ENCODE data around the gene DRC1.

Gene DRC1

GRCh38 chr2:26486789-26487188, 85.1 kb downstream of the DRC1 start:
- TF ChIP-seq MAX (IDR thresholded peaks at IDR 0.05) = no peak
- no peak for TF ChIP-seq TCF12 (IDR thresholded peaks at IDR 0.05; ENCODE audit: low read depth)
- no peak for TF ChIP-seq REST (IDR thresholded peaks at IDR 0.05; ENCODE audit: low read depth)
- no peak for TF ChIP-seq CREB1 (IDR thresholded peaks at IDR 0.05; ENCODE audit: low read depth)
- TF ChIP-seq EGR1 (IDR thresholded peaks at IDR 0.05) = no peak
- TF ChIP-seq EP300 (IDR thresholded peaks at IDR 0.05; ENCODE audit: borderline replicate concordance) = no peak
- no peak for TF ChIP-seq USF1 (IDR thresholded peaks at IDR 0.05)
- no peak for TF ChIP-seq TAF1 (IDR thresholded peaks at IDR 0.05; ENCODE audit: low read depth)
- no peak for TF ChIP-seq TEAD4 (IDR thresholded peaks at IDR 0.05)
- TF ChIP-seq YY1 (IDR thresholded peaks at IDR 0.05; ENCODE audit: low read depth) = no peak
- no peak for TF ChIP-seq FOXM1 (IDR thresholded peaks at IDR 0.05; ENCODE audit: borderline replicate concordance, low read depth)
- TF ChIP-seq NFIC (IDR thresholded peaks at IDR 0.05) = no peak
- no peak for TF ChIP-seq ZBTB7A (IDR thresholded peaks at IDR 0.05; ENCODE audit: low read depth)
- TF ChIP-seq RAD21 (IDR thresholded peaks at IDR 0.05; ENCODE audit: low read depth) = no peak
- TF ChIP-seq CEBPB (IDR thresholded peaks at IDR 0.05) = no peak

GRCh38 chr2:26487192-26487591, 85.5 kb downstream of the DRC1 start:
- no peak for TF ChIP-seq CREB1 (IDR thresholded peaks at IDR 0.05; ENCODE audit: low read depth)
- TF ChIP-seq REST (IDR thresholded peaks at IDR 0.05; ENCODE audit: low read depth) = no peak
- no peak for TF ChIP-seq NFIC (IDR thresholded peaks at IDR 0.05)
- no peak for TF ChIP-seq ZBTB7A (IDR thresholded peaks at IDR 0.05; ENCODE audit: low read depth)
- no peak for TF ChIP-seq RAD21 (IDR thresholded peaks at IDR 0.05; ENCODE audit: low read depth)
- TF ChIP-seq EP300 (IDR thresholded peaks at IDR 0.05; ENCODE audit: borderline replicate concordance) = no peak
- TF ChIP-seq YY1 (IDR thresholded peaks at IDR 0.05; ENCODE audit: low read depth) = no peak
- no peak for TF ChIP-seq TEAD4 (IDR thresholded peaks at IDR 0.05)
- no peak for TF ChIP-seq USF1 (IDR thresholded peaks at IDR 0.05)
- TF ChIP-seq EGR1 (IDR thresholded peaks at IDR 0.05) = no peak
- no peak for TF ChIP-seq MAX (IDR thresholded peaks at IDR 0.05)
- no peak for TF ChIP-seq CEBPB (IDR thresholded peaks at IDR 0.05)
- no peak for TF ChIP-seq TCF12 (IDR thresholded peaks at IDR 0.05; ENCODE audit: low read depth)
- TF ChIP-seq FOXM1 (IDR thresholded peaks at IDR 0.05; ENCODE audit: borderline replicate concordance, low read depth) = no peak

GRCh38 chr2:26488463-26489212, 86.9 kb downstream of the DRC1 start:
- no peak for TF ChIP-seq EGR1 (IDR thresholded peaks at IDR 0.05)
- TF ChIP-seq RAD21 (IDR thresholded peaks at IDR 0.05; ENCODE audit: low read depth) = no peak
- no peak for TF ChIP-seq ZBTB7A (IDR thresholded peaks at IDR 0.05; ENCODE audit: low read depth)
- TF ChIP-seq MAX (IDR thresholded peaks at IDR 0.05) = no peak
- no peak for TF ChIP-seq YY1 (IDR thresholded peaks at IDR 0.05; ENCODE audit: low read depth)
- no peak for TF ChIP-seq REST (IDR thresholded peaks at IDR 0.05; ENCODE audit: low read depth)
- TF ChIP-seq CREB1 (IDR thresholded peaks at IDR 0.05; ENCODE audit: low read depth) = no peak
- no peak for TF ChIP-seq CEBPB (IDR thresholded peaks at IDR 0.05)
- no peak for TF ChIP-seq EP300 (IDR thresholded peaks at IDR 0.05; ENCODE audit: borderline replicate concordance)
- no peak for TF ChIP-seq USF1 (IDR thresholded peaks at IDR 0.05)
- no peak for TF ChIP-seq TCF12 (IDR thresholded peaks at IDR 0.05; ENCODE audit: low read depth)
- TF ChIP-seq FOXM1 (IDR thresholded peaks at IDR 0.05; ENCODE audit: borderline replicate concordance, low read depth) = no peak
- no peak for TF ChIP-seq NFIC (IDR thresholded peaks at IDR 0.05)
